GM19239 (cell line): ENCODE results near the gene RTN4RL1.

ENCODE experiments used
- DNase-seq: peaks from one replicate; pipeline ENCODE4 v3.0.0; 2011; ENCODE audit warnings: low spot score; ENCODE audit not compliant: insufficient read length
- FAIRE-seq: peaks from 2 replicates; lab custom pipeline; 2011; peaks lifted over from hg19 to GRCh38; lab: Jason Lieb, UNC

The RTN4RL1 gene

GRCh38 chr17:2025220-2025621 lies at the start of gene RTN4RL1:
Gene RTN4RL1 (minus strand): TSS chr17:2025334. CDS start chr17:2024865, 469 bp downstream.
- FAIRE-seq (no peak), DNase-seq (no peak)

- no peak for DNase-seq
- no peak for FAIRE-seq
Observed at GRCh38 chr17:2074919-2075318, 49.8 kb upstream of the RTN4RL1 start.

GRCh38 chr17:2071455-2072281 lies 46.5 kb upstream of the RTN4RL1 start:
- no peak for DNase-seq
- FAIRE-seq, result no peak

GRCh38 chr17:2071024-2071385 lies 45.9 kb upstream of the RTN4RL1 start:
- FAIRE-seq, result no peak
- no peak for DNase-seq

GRCh38 chr17:2070241-2071023 lies 45.3 kb upstream of the RTN4RL1 start:
- peak; percentile 78 for DNase-seq
- FAIRE-seq, result peak; percentile 96

GRCh38 chr17:2068519-2069051 lies 43.5 kb upstream of the RTN4RL1 start:
- FAIRE-seq (peak; percentile 47), DNase-seq (no peak)

- peak; percentile 18 for FAIRE-seq
- DNase-seq, result no peak
Observed at GRCh38 chr17:2068031-2068518, 42.9 kb upstream of the RTN4RL1 start.

GRCh38 chr17:2067608-2068024 lies 42.5 kb upstream of the RTN4RL1 start:
- FAIRE-seq (no peak), DNase-seq (no peak)

- DNase-seq, result no peak
- no peak for FAIRE-seq
Observed at GRCh38 chr17:2067048-2067561, 42.0 kb upstream of the RTN4RL1 start.

GRCh38 chr17:2065949-2066400 lies 40.8 kb upstream of the RTN4RL1 start:
- DNase-seq (no peak), FAIRE-seq (no peak)

GRCh38 chr17:2064980-2065785 lies 40.0 kb upstream of the RTN4RL1 start:
- no peak for FAIRE-seq
- peak; percentile 46 for DNase-seq

GRCh38 chr17:2064520-2064971 lies 39.4 kb upstream of the RTN4RL1 start:
- FAIRE-seq, result peak; percentile 89

GRCh38 chr17:2064147-2064489 lies 39.0 kb upstream of the RTN4RL1 start:
- peak; percentile 85 for FAIRE-seq
- DNase-seq, result no peak

More at GRCh38 chr17:2064520-2064971, 39.4 kb upstream of the RTN4RL1 start:
- DNase-seq, result no peak

GRCh38 chr17:2063261-2064146 lies 38.4 kb upstream of the RTN4RL1 start:
- DNase-seq (no peak), FAIRE-seq (peak; percentile 40)

- FAIRE-seq (no peak), DNase-seq (no peak)
Observed at GRCh38 chr17:2062571-2063183, 37.5 kb upstream of the RTN4RL1 start.

GRCh38 chr17:2061441-2061958 lies 36.4 kb upstream of the RTN4RL1 start:
- no peak for FAIRE-seq
- DNase-seq, result no peak

GRCh38 chr17:2060681-2061440 lies 35.7 kb upstream of the RTN4RL1 start:
- no peak for DNase-seq
- FAIRE-seq, result no peak

- FAIRE-seq, result no peak
Observed at GRCh38 chr17:2060385-2060658, 35.2 kb upstream of the RTN4RL1 start.

More at GRCh38 chr17:2060385-2060658, 35.2 kb upstream of the RTN4RL1 start:
- no peak for DNase-seq
